Measurements from ENCODE around the gene NPAS3. TPM values are rescaled to one million over a fixed set of nuclear protein-coding genes. Genes with fewer than 3 reads are reported as not detected.
A peak's percentile ranks its signal among the peaks of the same experiment; 100 is the strongest.

Gene NPAS3
- total and polyA plus RNA-seq, 2 donors (not counting 1 experiment from before 2014, with no cell fraction given): 0.10 to 0.50 TPM

DNA sequence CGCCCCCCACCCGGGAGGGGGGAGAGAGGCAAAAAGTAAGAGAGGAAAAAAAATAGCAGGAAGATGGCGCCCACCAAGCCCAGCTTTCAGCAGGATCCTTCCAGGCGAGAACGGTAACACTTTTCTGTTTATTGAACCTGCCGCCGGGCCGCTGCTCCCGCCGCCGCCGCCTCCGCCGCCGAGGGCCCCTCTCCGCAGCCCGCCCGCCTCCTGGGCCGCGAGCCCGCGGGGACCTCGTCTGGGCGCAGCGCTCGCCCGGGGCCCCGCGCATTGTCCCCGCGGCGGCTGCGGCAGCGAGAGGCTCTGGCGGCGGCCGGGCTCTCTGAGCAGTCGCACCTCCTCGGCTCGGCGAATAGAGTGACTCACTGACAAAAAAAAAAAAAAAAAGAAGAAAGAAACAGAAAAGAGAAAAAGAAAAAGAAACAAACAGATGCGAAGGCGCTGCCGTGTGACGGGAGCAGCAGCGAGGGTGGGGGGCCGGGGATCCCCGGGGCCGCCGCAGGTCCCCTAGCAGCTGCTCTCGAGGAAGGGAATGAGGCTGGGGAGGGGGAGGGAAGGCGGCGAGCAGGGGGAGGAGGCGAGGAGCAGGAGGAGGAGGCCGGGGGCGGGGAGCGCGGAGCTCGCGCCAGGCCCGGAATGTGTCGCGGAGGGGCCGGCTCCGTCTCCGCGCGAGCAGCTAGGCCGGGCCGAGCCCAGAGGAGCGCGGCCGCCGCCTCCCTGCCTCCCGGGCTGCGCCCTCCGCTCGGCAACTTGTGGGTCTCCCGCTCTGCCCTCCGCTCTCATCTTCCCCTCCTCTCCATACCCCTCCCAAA is 781 bp downstream of the NPAS3 start:
- H3K4me3 ChIP-seq (replicated peaks in 1 of 4; ENCODE audit: control extremely low read depth in 1 of 4, insufficient read depth in 1 of 4, low read depth in 3 of 4, low read length in 4 of 4): peak overlapping the region; percentile 32 to 62 (median 42)
- H2AFZ ChIP-seq (ENCODE audit: low read length): no peak overlapping the region
- no peaks in the 10 kb centered on the region for H3K36me3 ChIP-seq (ENCODE audit: control insufficient read depth, insufficient read depth, low read length)
- peak overlapping the region; percentile 74 for H3K4me2 ChIP-seq (ENCODE audit: extremely low read depth, insufficient read depth, low read length)
- H3K27me3 ChIP-seq (ENCODE audit: control insufficient read depth, insufficient read depth, low read length): peaks cover 24% of the 10 kb centered on the region
- no peak overlapping the region for H3K27ac ChIP-seq (ENCODE audit: insufficient read depth, low read length)
- no peaks in the 10 kb centered on the region for H3K4me1 ChIP-seq (ENCODE audit: control insufficient read depth, extremely low read depth, insufficient read depth, low read length)
- H3K79me2 ChIP-seq (ENCODE audit: control insufficient read depth, insufficient read depth, low read length): no peaks in the 10 kb centered on the region
- peak overlapping the region; percentile 41 for H3K9ac ChIP-seq (ENCODE audit: insufficient read depth, low read length)
- H4K20me1 ChIP-seq (ENCODE audit: control insufficient read depth, extremely low read depth, insufficient read depth, low read length): no peaks in the 10 kb centered on the region
- DNase-seq (ENCODE audit: low read depth in 2 of 2): peak; percentile 54 to 86
- peak; percentile 20 for TF ChIP-seq EZH2 (IDR thresholded peaks at IDR 0.05; ENCODE audit: low read length, missing control alignments)
- TF ChIP-seq, protein P1, sequence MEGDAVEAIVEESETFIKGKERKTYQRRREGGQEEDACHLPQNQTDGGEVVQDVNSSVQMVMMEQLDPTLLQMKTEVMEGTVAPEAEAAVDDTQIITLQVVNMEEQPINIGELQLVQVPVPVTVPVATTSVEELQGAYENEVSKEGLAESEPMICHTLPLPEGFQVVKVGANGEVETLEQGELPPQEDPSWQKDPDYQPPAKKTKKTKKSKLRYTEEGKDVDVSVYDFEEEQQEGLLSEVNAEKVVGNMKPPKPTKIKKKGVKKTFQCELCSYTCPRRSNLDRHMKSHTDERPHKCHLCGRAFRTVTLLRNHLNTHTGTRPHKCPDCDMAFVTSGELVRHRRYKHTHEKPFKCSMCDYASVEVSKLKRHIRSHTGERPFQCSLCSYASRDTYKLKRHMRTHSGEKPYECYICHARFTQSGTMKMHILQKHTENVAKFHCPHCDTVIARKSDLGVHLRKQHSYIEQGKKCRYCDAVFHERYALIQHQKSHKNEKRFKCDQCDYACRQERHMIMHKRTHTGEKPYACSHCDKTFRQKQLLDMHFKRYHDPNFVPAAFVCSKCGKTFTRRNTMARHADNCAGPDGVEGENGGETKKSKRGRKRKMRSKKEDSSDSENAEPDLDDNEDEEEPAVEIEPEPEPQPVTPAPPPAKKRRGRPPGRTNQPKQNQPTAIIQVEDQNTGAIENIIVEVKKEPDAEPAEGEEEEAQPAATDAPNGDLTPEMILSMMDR (conservative IDR thresholded peaks at IDR 0.05 in 1 of 2, IDR thresholded peaks at IDR 0.05 in 1 of 2; ENCODE audit: low read depth in 1 of 2, low read length in 2 of 2): no peak
- H3K9me3 ChIP-seq (ENCODE audit: control insufficient read depth, insufficient read depth, low read depth, low read length): no peaks in the 10 kb centered on the region

DNA sequence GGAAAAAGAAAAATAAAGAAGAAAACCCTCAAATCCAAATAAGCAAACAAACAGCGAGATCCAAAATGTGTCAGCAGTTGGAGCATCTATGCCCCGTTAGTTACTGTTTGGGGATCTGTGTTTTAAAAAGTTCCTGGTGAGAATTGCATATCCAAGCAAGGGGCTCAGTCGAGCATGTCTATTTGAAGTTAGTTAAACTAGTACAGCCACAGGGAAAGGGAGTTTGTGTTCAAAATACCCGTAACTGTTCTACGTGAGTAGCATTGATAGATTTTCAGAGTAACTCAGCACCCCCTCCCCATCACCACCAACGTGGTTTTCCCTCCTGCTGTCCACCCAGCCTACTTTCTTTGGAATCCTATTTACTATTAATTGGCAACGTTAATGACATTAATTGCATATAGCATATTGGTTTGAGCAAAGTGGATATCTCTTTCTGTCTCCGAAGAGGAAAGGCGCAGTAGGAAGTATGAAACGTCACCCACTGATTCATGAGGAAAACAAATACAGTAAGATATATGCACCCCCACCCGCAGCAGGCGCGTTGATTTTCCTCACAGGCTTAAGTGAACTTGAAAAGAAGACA is 1.5 kb downstream of the NPAS3 start:
- peak overlapping the region; percentile 39 for H2AFZ ChIP-seq (ENCODE audit: low read length)
- no peak overlapping the region for H3K27ac ChIP-seq (ENCODE audit: insufficient read depth, low read length)
- peak overlapping the region; percentile 32 to 62 (median 38) for H3K4me3 ChIP-seq (replicated peaks in 1 of 4; ENCODE audit: control extremely low read depth in 1 of 4, insufficient read depth in 1 of 4, low read depth in 3 of 4, low read length in 4 of 4)
- TF ChIP-seq, protein P1 (conservative IDR thresholded peaks at IDR 0.05 in 1 of 2, IDR thresholded peaks at IDR 0.05 in 1 of 2; ENCODE audit: low read depth in 1 of 2, low read length in 2 of 2): no peak
- no peak for TF ChIP-seq EZH2 (IDR thresholded peaks at IDR 0.05; ENCODE audit: low read length, missing control alignments)
- H3K27me3 ChIP-seq (ENCODE audit: control insufficient read depth, insufficient read depth, low read length): peaks cover 21% of the 10 kb centered on the region
- no peaks in the 10 kb centered on the region for H3K9me3 ChIP-seq (ENCODE audit: control insufficient read depth, insufficient read depth, low read depth, low read length)
- no peaks in the 10 kb centered on the region for H3K79me2 ChIP-seq (ENCODE audit: control insufficient read depth, insufficient read depth, low read length)
- peak; percentile 24 to 69 for DNase-seq (ENCODE audit: low read depth in 2 of 2)
- no peaks in the 10 kb centered on the region for H4K20me1 ChIP-seq (ENCODE audit: control insufficient read depth, extremely low read depth, insufficient read depth, low read length)
- peak overlapping the region; percentile 74 for H3K4me2 ChIP-seq (ENCODE audit: extremely low read depth, insufficient read depth, low read length)
- H3K36me3 ChIP-seq (ENCODE audit: control insufficient read depth, insufficient read depth, low read length): no peaks in the 10 kb centered on the region
- H3K4me1 ChIP-seq (ENCODE audit: control insufficient read depth, extremely low read depth, insufficient read depth, low read length): no peaks in the 10 kb centered on the region
- H3K9ac ChIP-seq (ENCODE audit: insufficient read depth, low read length): no peak overlapping the region
